GM19468 (cell line): Measurements from ENCODE around the gene MID1.

ENCODE experiments used
- ATAC-seq: cut with Tn5 transposase; IDR thresholded peaks from one replicate; pipeline ENCODE4 v1.9.1; 2021; ENCODE audit warnings: mild to moderate bottlenecking, moderate library complexity, moderate number of reproducible peaks; ENCODE audit not compliant: unreplicated experiment; ENCODE audit errors: extremely low read depth

Gene MID1

GRCh38 chrX:10578527-10578926, 41.9 kb downstream of the MID1 start:
- no peak for ATAC-seq

GRCh38 chrX:10577853-10578252, 42.5 kb downstream of the MID1 start:
- no peak for ATAC-seq

- no peak for ATAC-seq
Measured at GRCh38 chrX:10576777-10577447, 43.5 kb downstream of the MID1 start.

DNA sequence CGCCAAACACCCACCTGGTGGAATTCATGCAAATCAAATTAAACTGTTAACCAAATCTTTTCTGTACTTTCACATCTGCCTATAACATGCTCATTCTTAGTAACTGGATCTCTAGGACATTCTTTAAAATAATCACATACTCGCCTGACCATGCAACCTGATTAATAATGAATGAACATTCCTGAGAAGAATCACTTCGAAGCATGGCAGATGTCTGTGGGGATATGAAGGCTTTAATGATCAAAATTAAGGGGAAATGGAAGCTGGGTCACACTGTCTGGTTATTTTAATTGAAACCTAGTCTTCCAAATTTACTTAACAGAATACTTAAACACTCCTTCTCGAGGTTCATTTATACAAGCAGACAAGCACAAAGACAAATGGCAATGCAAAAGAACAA, 44.2 kb downstream of the MID1 start:
- no peak for ATAC-seq

DNA sequence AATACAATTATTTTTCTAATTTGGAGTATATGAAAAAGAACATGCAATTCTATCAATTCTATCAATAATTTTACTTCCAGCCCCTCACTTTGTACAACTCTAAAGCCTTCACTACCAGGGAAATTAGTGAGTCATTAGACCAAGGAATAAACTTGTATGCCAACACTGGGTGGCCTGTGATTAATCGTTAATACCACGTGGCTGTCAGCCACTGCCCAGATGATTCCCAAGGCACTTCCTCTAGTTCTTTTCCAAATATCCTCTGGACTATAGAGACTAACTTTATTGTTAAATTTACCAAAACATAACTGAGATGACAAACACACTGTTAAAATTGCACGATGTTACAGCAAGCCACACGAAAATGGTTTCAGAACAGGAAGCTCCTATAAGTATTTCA, 45.7 kb downstream of the MID1 start:
- no peak for ATAC-seq

- ATAC-seq = no peak
Measured at GRCh38 chrX:10571260-10571659, 49.1 kb downstream of the MID1 start.

DNA sequence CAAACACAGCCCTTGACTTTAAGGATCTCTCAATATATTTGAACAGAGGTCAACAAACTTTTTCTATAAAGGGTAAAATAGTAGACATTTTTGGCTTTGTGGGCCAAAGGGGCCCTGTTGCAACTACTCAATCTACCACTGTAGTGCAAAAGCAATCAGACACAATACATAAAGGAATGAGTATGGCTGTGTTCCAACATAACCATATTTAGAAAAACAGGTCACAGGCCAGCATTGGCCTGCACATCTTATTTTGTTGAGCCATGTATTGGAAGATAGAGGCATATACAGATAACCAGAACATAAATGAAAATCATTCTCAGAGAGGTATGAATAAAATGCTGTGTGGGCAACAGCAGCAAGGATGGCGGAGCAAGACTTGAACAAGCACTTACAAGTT, 49.8 kb downstream of the MID1 start:
- ATAC-seq = no peak

- ATAC-seq = no peak
Measured at GRCh38 chrX:10569946-10570345, 50.4 kb downstream of the MID1 start.

DNA sequence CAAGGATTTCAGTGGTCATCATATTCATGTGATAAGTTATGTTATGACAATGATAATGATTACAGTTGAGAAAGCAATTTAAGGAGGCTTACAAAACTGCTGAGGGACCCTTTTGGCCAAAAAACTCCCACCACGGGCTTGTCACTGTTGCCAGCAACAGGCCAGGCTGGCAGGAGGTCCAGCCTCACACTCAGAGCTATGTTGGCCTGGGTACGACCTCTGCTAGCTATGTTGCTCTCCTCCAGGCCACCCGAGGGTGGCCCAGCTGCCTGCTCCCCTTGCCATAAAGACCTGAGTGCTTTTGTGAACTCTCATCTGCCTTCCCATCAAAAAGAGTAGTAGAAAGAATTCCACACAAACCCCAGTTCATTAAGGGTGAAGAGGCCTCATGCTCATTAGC, 52.0 kb downstream of the MID1 start:
- no peak for ATAC-seq

DNA sequence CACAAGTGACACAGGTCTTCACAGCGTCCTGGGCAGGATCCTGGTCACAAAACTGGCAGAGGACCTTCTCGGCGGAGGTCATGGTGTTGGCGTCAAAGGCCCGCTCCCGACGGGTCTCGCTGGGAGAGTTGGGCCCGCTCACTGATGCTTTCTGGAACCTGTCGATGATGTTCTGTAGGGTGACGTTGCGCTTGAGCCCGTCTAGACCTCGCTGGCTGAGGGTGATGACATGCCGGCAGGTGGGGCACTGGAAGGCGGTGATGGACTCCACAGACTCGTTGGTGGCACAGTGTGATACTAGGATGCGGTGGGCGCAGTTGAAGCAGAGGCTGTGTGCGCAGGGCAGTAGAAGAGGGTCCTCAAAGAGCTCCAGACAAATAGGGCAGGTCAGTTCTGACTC, 53.2 kb downstream of the MID1 start:
- no peak for ATAC-seq

GRCh38 chrX:10566716-10567097, 53.7 kb downstream of the MID1 start:
- ATAC-seq = no peak

- no peak for ATAC-seq
Measured at GRCh38 chrX:10564484-10564883, 55.9 kb downstream of the MID1 start.

GRCh38 chrX:10557166-10557565, 63.2 kb downstream of the MID1 start:
- no peak for ATAC-seq

GRCh38 chrX:10556405-10556804, 64.0 kb downstream of the MID1 start:
- no peak for ATAC-seq

GRCh38 chrX:10555846-10556245, 64.5 kb downstream of the MID1 start:
- no peak for ATAC-seq

- no peak for ATAC-seq
Measured at GRCh38 chrX:10554612-10555270, 65.6 kb downstream of the MID1 start.

DNA sequence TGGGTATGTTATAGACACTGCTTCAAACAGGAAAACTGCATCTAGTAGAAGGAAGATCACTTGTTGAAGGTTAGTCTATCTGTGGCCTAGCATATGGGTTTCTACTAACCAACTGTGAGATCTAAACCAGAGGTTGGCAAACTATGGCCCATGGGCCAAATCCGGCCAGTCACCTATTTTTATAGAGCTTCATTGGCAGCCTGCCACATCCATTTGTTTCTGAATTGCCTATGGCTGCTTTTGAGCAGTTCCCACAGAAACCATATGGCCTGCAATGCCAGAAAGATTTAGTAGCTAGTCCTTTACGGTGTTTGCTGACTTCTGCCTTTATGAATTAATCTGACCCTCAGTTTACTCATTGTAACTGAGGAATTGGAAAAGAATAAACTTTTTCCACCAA, 71.1 kb downstream of the MID1 start:
- ATAC-seq = no peak

- no peak for ATAC-seq
Measured at GRCh38 chrX:10548688-10549087, 71.7 kb downstream of the MID1 start.

DNA sequence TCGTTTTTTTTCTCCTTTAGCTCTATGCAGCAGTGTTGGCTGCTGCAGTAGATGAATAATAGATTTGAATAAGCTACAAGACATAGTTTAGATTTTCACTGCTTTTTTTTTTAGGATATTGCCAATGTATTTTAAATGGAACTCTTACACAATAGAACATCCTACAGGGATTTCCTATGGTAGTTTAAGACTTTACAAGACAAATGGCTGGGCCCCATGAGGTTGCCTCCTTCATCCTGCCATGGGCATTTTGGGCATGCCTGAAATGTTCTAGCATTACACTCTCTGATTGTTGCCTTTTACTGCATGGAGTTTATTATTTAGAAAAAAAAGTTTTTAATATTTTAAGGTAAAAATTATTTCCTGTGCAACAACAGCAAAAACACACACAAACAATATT, 74.5 kb downstream of the MID1 start:
- ATAC-seq = no peak

GRCh38 chrX:10542586-10542985, 77.8 kb downstream of the MID1 start:
- ATAC-seq = no peak

DNA sequence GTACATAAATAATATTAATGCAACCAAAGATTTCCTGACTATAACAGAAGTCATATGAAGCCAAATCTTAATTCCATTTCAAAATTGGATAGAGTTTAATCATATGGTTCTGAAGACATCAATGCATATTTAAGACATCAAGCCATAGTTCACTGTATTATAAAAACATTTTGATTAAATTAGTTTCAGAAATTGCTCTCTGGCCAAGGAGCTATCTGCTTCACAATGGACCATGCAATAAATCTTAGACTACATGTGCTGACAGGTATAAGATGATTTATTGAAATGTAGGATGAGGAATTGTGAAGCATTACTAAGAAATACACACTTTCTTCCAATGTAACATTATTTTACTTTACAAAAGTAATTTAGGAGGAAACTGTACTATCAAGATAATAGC, 81.6 kb downstream of the MID1 start:
- ATAC-seq = no peak

- ATAC-seq = no peak
Measured at GRCh38 chrX:10537308-10537707, 83.1 kb downstream of the MID1 start.
